Pancreas (tissue), 10 donors: Measurements from ENCODE around the gene LYRM9. TPM values are rescaled to one million over a fixed set of nuclear protein-coding genes. Genes with fewer than 3 reads are reported as not detected.

Experiments used
- ATAC-seq, 4 donors: fragments of 200-7000 bp; cut with Tn5 transposase; one replicate each; pipeline versions ENCODE4 v1.8.0 to v1.9.1; 2020; ENCODE audit warnings: mild to moderate bottlenecking in 4 of 4, moderate library complexity in 4 of 4
- DNase-seq, 6 donors: peaks; one replicate each; pipeline ENCODE4 v3.0.0-alpha.2; 2020
- FAIRE-seq: peaks from 2 replicates; lab custom pipeline; 2012; peaks lifted over from hg19 to GRCh38; lab: Jason Lieb, UNC
- H3K27ac ChIP-seq, 4 donors: fragments of 200-600 bp; sonication (generic); 1 replicate in 3 of 4; 2 replicates in 1 of 4; pipeline versions ENCODE4 v1.5.0 to v1.8.0; 2020
- H3K27me3 ChIP-seq, 4 donors: fragments of 200-600 bp; one replicate each; pipeline ENCODE4 v1.8.0; 2021
- H3K36me3 ChIP-seq, 3 donors: fragments of 200-600 bp; sonication (generic) in 1 of 3; one replicate each; pipeline versions ENCODE4 v1.5.0 to v1.8.0; 2020 to 2021
- H3K4me1 ChIP-seq, 3 donors: fragments of 200-600 bp; one replicate each; pipeline ENCODE4 v1.8.0; 2021
- H3K4me3 ChIP-seq, 4 donors: fragments of 200-600 bp; sonication (generic) in 2 of 4; one replicate each; pipeline versions ENCODE4 v1.5.0 to v1.8.0; 2020 to 2021
- H3K9me3 ChIP-seq, 4 donors: fragments of 200-600 bp; one replicate each; pipeline ENCODE4 v1.8.0; 2021
- CTCF ChIP-seq, 4 donors: fragments of 200-600 bp; sonication (generic) in 3 of 4; IDR thresholded peaks; one replicate each; pipeline versions ENCODE4 v1.5.0 to v1.8.0; 2021; ENCODE audit warnings: antibody characterized with exemption in 4 of 4
- WGBS, 2 donors: extraction: QIAGEN DNeasy Blood & Tissue Kit; methylation state at CpG; one replicate each; pipeline ENCODE4 v1.1.7; 2013; 5-methylcytosine and 5-hydroxymethylcytosine counted together
- intact Hi-C, 3 donors: fragments of 100-400 bp; cut with DNase I; formaldehyde crosslinking; loops; one replicate each; pipeline versions ENCODE4 v1.11.1 to v1.14.2; 2022
- polyA plus RNA-seq, 2 donors: library from polyadenylated mRNA; stranded (reverse); fragments of 200-250 nt; gene quantifications; one replicate each; pipeline ENCODE4 v1.2.3, GENCODE V29; 2013
- total RNA-seq, 6 donors: library from RNA; stranded (reverse); fragmentation: NEBNext Ultra II Directional in 4 of 6; extraction: Animal tissue kit (Norgen Biotek cat#: 25700) in 4 of 6; gene quantifications; one replicate each; pipeline versions ENCODE4 v1.2.1 to v1.2.4, GENCODE V29; 2021 to 2023
- donor health status: healthy with polysubstance abuse.
- donor health status: DM: no; HTN: no; CAD: no; lungs with moderate emphysema.
- donor health status: DM: no; HTN: no; CAD: no.
- donor health status: control.
- donor health status: control.
- donor health status: Bipolar disorder and iron deficiency.
- donor health status: DM: yes; HTN: yes; CAD: no.
- donor health status: DM: no; HTN: no; CAD: no.
- donor health status: DM: no; HTN: no; CAD: no.
- donor health status: DM: yes; HTN: yes; CAD: no.

Gene LYRM9
- total and polyA plus RNA-seq, 8 donors, result 4.8 to 17.7 (median 9.8) TPM

- no peak for ATAC-seq
- TF ChIP-seq CTCF (IDR thresholded peaks at IDR 0.05), result no peak
- intact Hi-C loops, result loop anchor here in 2 of 3 donors (10.0 kb wide), 2 partner anchors 68 to 208 kb away; partner anchors contain the start of gene NOS2 (in 1 of the 2)
- Histone ChIP-seq H3K9me3 (no peaks in the 10 kb centered on the region), H3K4me1 (no peaks in the 10 kb centered on the region), H3K27me3 (no peaks in the 10 kb centered on the region), H3K27ac (no peak overlapping the region), H3K4me3 (no peak overlapping the region), H3K36me3 (no peaks in the 10 kb centered on the region)
- no peak for FAIRE-seq
- DNase-seq, result no peak
- WGBS, 2 donors, result 79 to 81% methylated on average over 2 of the region's 2 CpGs
Measured at GRCh38 chr17:27873211-27873610, 20.0 kb downstream of the LYRM9 start.

GRCh38 chr17:27872776-27873175, 20.4 kb downstream of the LYRM9 start:
- Histone ChIP-seq H3K9me3 (no peaks in the 10 kb centered on the region), H3K4me3 (no peak overlapping the region), H3K27ac (no peak overlapping the region), H3K4me1 (no peaks in the 10 kb centered on the region), H3K36me3 (no peaks in the 10 kb centered on the region), H3K27me3 (no peaks in the 10 kb centered on the region)
- intact Hi-C loops, result loop anchor here in 2 of 3 donors (10.0 kb wide), 2 partner anchors 68 to 208 kb away; partner anchors contain the start of gene NOS2 (in 1 of the 2)
- 97 to 98% methylated on average over 3 of the region's 3 CpGs for WGBS, 2 donors
- ATAC-seq (no peak), DNase-seq (no peak), FAIRE-seq (no peak)
- TF ChIP-seq CTCF (IDR thresholded peaks at IDR 0.05), result no peak

GRCh38 chr17:27871407-27871806, 21.8 kb downstream of the LYRM9 start:
- intact Hi-C loops, result loop anchor here in 2 of 3 donors (10.0 kb wide), 2 partner anchors 67 to 207 kb away; partner anchors contain the start of gene NOS2 (in 1 of the 2)
- H3K9me3 ChIP-seq, result no peaks in the 10 kb centered on the region
- no peak for TF ChIP-seq CTCF (IDR thresholded peaks at IDR 0.05)
- FAIRE-seq (no peak), ATAC-seq (no peak), DNase-seq (no peak)
- H3K36me3 ChIP-seq, result no peaks in the 10 kb centered on the region
- no peak overlapping the region for H3K4me3 ChIP-seq
- WGBS, 2 donors, result 30 to 41% methylated on average over 2 of the region's 2 CpGs
- H3K27me3 ChIP-seq, result no peaks in the 10 kb centered on the region
- H3K4me1 ChIP-seq, result no peaks in the 10 kb centered on the region
- no peak overlapping the region for H3K27ac ChIP-seq

GRCh38 chr17:27870345-27870744, 22.8 kb downstream of the LYRM9 start:
- WGBS, 2 donors, result 91 to 95% methylated on average over 2 of the region's 2 CpGs
- Histone ChIP-seq H3K27me3 (no peaks in the 10 kb centered on the region), H3K9me3 (no peaks in the 10 kb centered on the region), H3K27ac (no peak overlapping the region), H3K4me1 (no peaks in the 10 kb centered on the region), H3K4me3 (no peak overlapping the region), H3K36me3 (no peaks in the 10 kb centered on the region)
- DNase-seq (no peak), FAIRE-seq (no peak), ATAC-seq (no peak)
- intact Hi-C loops, result loop anchor here in 2 of 3 donors (10.0 kb wide), 2 partner anchors 66 to 206 kb away; partner anchors contain the start of gene NOS2 (in 1 of the 2)
- TF ChIP-seq CTCF (IDR thresholded peaks at IDR 0.05), result no peak

GRCh38 chr17:27868565-27868964, 24.6 kb downstream of the LYRM9 start:
- FAIRE-seq, result no peak

More at GRCh38 chr17:27868565-27868964, 24.6 kb downstream of the LYRM9 start:
- DNase-seq, result no peak
- Histone ChIP-seq H3K4me3 (no peak overlapping the region), H3K9me3 (no peaks in the 10 kb centered on the region), H3K27ac (no peak overlapping the region), H3K27me3 (no peaks in the 10 kb centered on the region), H3K4me1 (no peaks in the 10 kb centered on the region), H3K36me3 (no peaks in the 10 kb centered on the region)
- no peak for TF ChIP-seq CTCF (IDR thresholded peaks at IDR 0.05)
- ATAC-seq, result no peak
- intact Hi-C loops, result no loop called here
- 89 to 93% methylated on average over 8 of the region's 8 CpGs for WGBS, 2 donors
